ENCODE data around the gene KLF15. TPM values are rescaled to one million over a fixed set of nuclear protein-coding genes. Genes with fewer than 3 reads are reported as not detected.

The KLF15 gene
- total and polyA plus RNA-seq, 7 experiments from 2014 or later: 0.57 to 0.81 TPM; not detected in 5

GRCh38 chr3:126326629-126327028, 30.6 kb downstream of the KLF15 start:
- peaks cover 0 to 11% (median 0%) of the 10 kb centered on the region in 3 experiments for H3K9me3 ChIP-seq (ENCODE audit: control insufficient read depth in 2 of 3, low read length in 3 of 3)
- Mint-ChIP-seq H3K4me3 (no peak overlapping the region), H3K27ac (no peak overlapping the region), H3K4me1 (no peaks in the 10 kb centered on the region), H3K36me3 (peaks cover 0 to 12% (median 10%) of the 10 kb centered on the region in 5 donors), H3K27me3 (peaks cover 0 to 46% (median 43%) of the 10 kb centered on the region in 5 donors), H3K9me3 (peaks cover 10 to 39% (median 23%) of the 10 kb centered on the region in 11 donors)
- DNase-seq: no peak
- H3K4me1 ChIP-seq (ENCODE audit: control insufficient read depth in 2 of 2, insufficient read depth in 2 of 2, low read length in 2 of 2): no peaks in the 10 kb centered on the region
- ChIA-PET POLR2A (no interaction called here), CTCF (no interaction called here)
- intact Hi-C loops (cut with micrococcal nuclease): no loop called here
- H3K36me3 ChIP-seq (ENCODE audit: control insufficient read depth in 2 of 3, insufficient read depth in 3 of 3, low read length in 3 of 3): no peaks in the 10 kb centered on the region
- no peak overlapping the region for H3K4me3 ChIP-seq (ENCODE audit: low read length)
- ATAC-seq: no peak
- no peak overlapping the region for H3K27ac ChIP-seq (ENCODE audit: low read depth, low read length)
- peaks cover 0 to 4% of the 10 kb centered on the region in 2 donors for H3K27me3 ChIP-seq (ENCODE audit: control insufficient read depth in 2 of 2, insufficient read depth in 2 of 2, low read length in 2 of 2)

GRCh38 chr3:126322181-126322967, 34.8 kb downstream of the KLF15 start:
- POLR2A ChIA-PET: no interaction called here

DNA sequence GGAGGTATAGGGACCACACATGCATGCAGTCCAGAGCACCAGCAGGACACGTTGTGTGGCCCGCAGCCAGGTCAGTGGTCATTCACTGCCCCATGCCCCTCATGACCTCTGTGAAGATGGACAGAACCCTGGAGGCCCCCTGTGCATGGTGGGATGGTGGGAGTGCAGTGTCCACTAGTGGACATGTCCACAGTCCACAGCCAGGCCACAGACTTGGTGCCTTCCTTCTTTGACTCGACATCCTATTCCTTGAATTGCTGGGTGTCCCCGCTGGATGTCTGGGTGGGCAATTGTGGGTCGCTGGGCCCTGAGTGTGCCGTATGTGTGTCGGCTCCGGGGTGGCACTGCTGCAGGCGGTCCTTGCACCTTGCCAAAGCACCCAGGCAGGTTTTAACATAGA, 35.7 kb downstream of the KLF15 start:
- Histone ChIP-seq H3K36me3 (ENCODE audit: control insufficient read depth in 2 of 3, insufficient read depth in 3 of 3, low read length in 3 of 3) (no peaks in the 10 kb centered on the region), H3K9me3 (ENCODE audit: control insufficient read depth in 2 of 3, low read length in 3 of 3) (no peaks in the 10 kb centered on the region), H3K4me1 (ENCODE audit: control insufficient read depth in 2 of 2, insufficient read depth in 2 of 2, low read length in 2 of 2) (no peaks in the 10 kb centered on the region), H3K27ac (ENCODE audit: low read depth, low read length) (no peak overlapping the region), H3K4me3 (ENCODE audit: low read length) (no peak overlapping the region), H3K27me3 (ENCODE audit: control insufficient read depth in 2 of 2, insufficient read depth in 2 of 2, low read length in 2 of 2) (no peaks in the 10 kb centered on the region)
- CTCF ChIA-PET: no interaction called here
- Mint-ChIP-seq H3K4me1 (no peaks in the 10 kb centered on the region), H3K27ac (no peak overlapping the region), H3K9me3 (peaks cover 2 to 5% (median 4%) of the 10 kb centered on the region in 11 donors), H3K27me3 (peaks cover 3 to 21% (median 9%) of the 10 kb centered on the region in 5 donors), H3K36me3 (no peaks in the 10 kb centered on the region), H3K4me3 (no peak overlapping the region)
- DNase-seq (no peak), ATAC-seq (no peak)
- intact Hi-C loops (cut with micrococcal nuclease): no loop called here
- POLR2A ChIA-PET: no interaction called here

More at GRCh38 chr3:126322181-126322967, 34.8 kb downstream of the KLF15 start:
- no peaks in the 10 kb centered on the region for H3K4me1 ChIP-seq (ENCODE audit: control insufficient read depth in 2 of 2, insufficient read depth in 2 of 2, low read length in 2 of 2)
- no peak overlapping the region for H3K4me3 ChIP-seq (ENCODE audit: low read length)
- DNase-seq: no peak
- peaks cover 3 to 27% (median 11%) of the 10 kb centered on the region in 5 donors for H3K27me3 Mint-ChIP-seq
- no peak overlapping the region for H3K4me3 Mint-ChIP-seq
- no peak for ATAC-seq
- H3K36me3 ChIP-seq (ENCODE audit: control insufficient read depth in 2 of 3, insufficient read depth in 3 of 3, low read length in 3 of 3): no peaks in the 10 kb centered on the region
- H3K36me3 Mint-ChIP-seq: no peaks in the 10 kb centered on the region
- H3K9me3 ChIP-seq (ENCODE audit: control insufficient read depth in 2 of 3, low read length in 3 of 3): no peaks in the 10 kb centered on the region
- H3K27me3 ChIP-seq (ENCODE audit: control insufficient read depth in 2 of 2, insufficient read depth in 2 of 2, low read length in 2 of 2): no peaks in the 10 kb centered on the region
- no peaks in the 10 kb centered on the region for H3K4me1 Mint-ChIP-seq
- CTCF ChIA-PET: no interaction called here
- H3K9me3 Mint-ChIP-seq: peaks cover 2 to 10% (median 6%) of the 10 kb centered on the region in 11 donors
- intact Hi-C loops (cut with micrococcal nuclease): no loop called here
- no peak overlapping the region for H3K27ac ChIP-seq (ENCODE audit: low read depth, low read length)
- H3K27ac Mint-ChIP-seq: no peak overlapping the region

GRCh38 chr3:126320517-126321293, 36.5 kb downstream of the KLF15 start:
- Histone ChIP-seq H3K4me3 (ENCODE audit: low read length) (no peak overlapping the region), H3K27me3 (ENCODE audit: control insufficient read depth in 2 of 2, insufficient read depth in 2 of 2, low read length in 2 of 2) (no peaks in the 10 kb centered on the region), H3K4me1 (ENCODE audit: control insufficient read depth in 2 of 2, insufficient read depth in 2 of 2, low read length in 2 of 2) (no peaks in the 10 kb centered on the region), H3K27ac (ENCODE audit: low read depth, low read length) (no peak overlapping the region), H3K36me3 (ENCODE audit: control insufficient read depth in 2 of 3, insufficient read depth in 3 of 3, low read length in 3 of 3) (no peaks in the 10 kb centered on the region), H3K9me3 (ENCODE audit: control insufficient read depth in 2 of 3, low read length in 3 of 3) (no peaks in the 10 kb centered on the region)
- Mint-ChIP-seq H3K27ac (no peak overlapping the region), H3K36me3 (no peaks in the 10 kb centered on the region), H3K4me1 (no peaks in the 10 kb centered on the region), H3K4me3 (no peak overlapping the region), H3K27me3 (peaks cover 0 to 18% (median 6%) of the 10 kb centered on the region in 5 donors), H3K9me3 (peaks cover 0 to 3% (median 0%) of the 10 kb centered on the region in 11 donors)
- intact Hi-C loops (cut with micrococcal nuclease): no loop called here
- ChIA-PET POLR2A (no interaction called here), CTCF (no interaction called here)
- no peak for DNase-seq
- ATAC-seq: no peak

DNA sequence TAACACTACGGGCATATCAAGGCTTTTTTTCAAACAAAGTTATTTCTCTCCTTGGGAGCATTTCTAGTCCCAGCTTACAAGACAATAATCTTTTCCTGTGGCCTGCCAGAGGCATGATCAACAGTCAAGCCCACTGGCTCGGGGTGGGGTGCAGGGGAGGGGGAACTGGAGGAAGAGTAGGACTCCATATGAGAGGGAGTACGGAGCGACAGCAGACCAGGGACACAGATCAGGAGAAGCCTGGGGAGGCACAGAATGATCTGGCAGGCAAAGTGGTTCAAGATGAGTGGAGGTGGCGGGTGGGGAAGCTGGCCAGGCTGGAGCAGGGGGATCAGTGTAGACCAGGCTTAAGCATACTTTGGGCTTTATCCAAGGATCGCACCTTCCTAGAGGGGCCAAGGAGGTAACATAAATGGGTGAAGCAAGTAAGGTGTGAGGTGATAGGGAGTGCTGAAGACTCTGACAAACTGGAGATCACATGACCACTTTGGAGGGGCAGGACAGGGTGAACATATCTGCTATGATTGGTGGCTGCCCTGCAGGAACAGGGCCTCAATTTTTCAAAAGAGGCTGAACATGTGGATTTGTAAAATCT, 37.4 kb downstream of the KLF15 start:
- H3K4me3 ChIP-seq (ENCODE audit: low read length): no peak overlapping the region
- H3K9me3 ChIP-seq (ENCODE audit: control insufficient read depth in 2 of 3, low read length in 3 of 3): no peaks in the 10 kb centered on the region
- no peak for ATAC-seq
- Mint-ChIP-seq H3K4me3 (no peak overlapping the region), H3K27me3 (peaks cover 0 to 18% (median 6%) of the 10 kb centered on the region in 5 donors), H3K4me1 (peaks cover 0 to 1% (median 0%) of the 10 kb centered on the region in 7 donors), H3K27ac (no peak overlapping the region), H3K36me3 (no peaks in the 10 kb centered on the region), H3K9me3 (peaks cover 0 to 3% (median 0%) of the 10 kb centered on the region in 11 donors)
- intact Hi-C loops (cut with micrococcal nuclease): no loop called here
- no peaks in the 10 kb centered on the region for H3K36me3 ChIP-seq (ENCODE audit: control insufficient read depth in 2 of 3, insufficient read depth in 3 of 3, low read length in 3 of 3)
- no peaks in the 10 kb centered on the region for H3K4me1 ChIP-seq (ENCODE audit: control insufficient read depth in 2 of 2, insufficient read depth in 2 of 2, low read length in 2 of 2)
- ChIA-PET CTCF (no interaction called here), POLR2A (no interaction called here)
- no peak overlapping the region for H3K27ac ChIP-seq (ENCODE audit: low read depth, low read length)
- no peak for DNase-seq
- no peaks in the 10 kb centered on the region for H3K27me3 ChIP-seq (ENCODE audit: control insufficient read depth in 2 of 2, insufficient read depth in 2 of 2, low read length in 2 of 2)

GRCh38 chr3:126317029-126317996, 39.9 kb downstream of the KLF15 start:
- Mint-ChIP-seq H3K36me3 (peaks cover 0 to 3% (median 0%) of the 10 kb centered on the region in 5 donors), H3K4me1 (peaks cover 0 to 1% (median 0%) of the 10 kb centered on the region in 7 donors), H3K27ac (no peak overlapping the region), H3K4me3 (no peak overlapping the region), H3K9me3 (peaks cover 0 to 3% (median 0%) of the 10 kb centered on the region in 11 donors), H3K27me3 (peaks cover 0 to 14% (median 3%) of the 10 kb centered on the region in 5 donors)
- ATAC-seq (no peak), DNase-seq (no peak)
- Histone ChIP-seq H3K36me3 (ENCODE audit: control insufficient read depth in 2 of 3, insufficient read depth in 3 of 3, low read length in 3 of 3) (no peaks in the 10 kb centered on the region), H3K4me1 (ENCODE audit: control insufficient read depth in 2 of 2, insufficient read depth in 2 of 2, low read length in 2 of 2) (no peaks in the 10 kb centered on the region), H3K4me3 (ENCODE audit: low read length) (no peak overlapping the region), H3K27ac (ENCODE audit: low read depth, low read length) (no peak overlapping the region), H3K9me3 (ENCODE audit: control insufficient read depth in 2 of 3, low read length in 3 of 3) (no peaks in the 10 kb centered on the region), H3K27me3 (ENCODE audit: control insufficient read depth in 2 of 2, insufficient read depth in 2 of 2, low read length in 2 of 2) (no peaks in the 10 kb centered on the region)
- CTCF ChIA-PET: no interaction called here
- POLR2A ChIA-PET: no interaction called here
- intact Hi-C loops (cut with micrococcal nuclease): no loop called here
